ENCODE data around the gene MED27.

- TF ChIP-seq, protein P1, sequence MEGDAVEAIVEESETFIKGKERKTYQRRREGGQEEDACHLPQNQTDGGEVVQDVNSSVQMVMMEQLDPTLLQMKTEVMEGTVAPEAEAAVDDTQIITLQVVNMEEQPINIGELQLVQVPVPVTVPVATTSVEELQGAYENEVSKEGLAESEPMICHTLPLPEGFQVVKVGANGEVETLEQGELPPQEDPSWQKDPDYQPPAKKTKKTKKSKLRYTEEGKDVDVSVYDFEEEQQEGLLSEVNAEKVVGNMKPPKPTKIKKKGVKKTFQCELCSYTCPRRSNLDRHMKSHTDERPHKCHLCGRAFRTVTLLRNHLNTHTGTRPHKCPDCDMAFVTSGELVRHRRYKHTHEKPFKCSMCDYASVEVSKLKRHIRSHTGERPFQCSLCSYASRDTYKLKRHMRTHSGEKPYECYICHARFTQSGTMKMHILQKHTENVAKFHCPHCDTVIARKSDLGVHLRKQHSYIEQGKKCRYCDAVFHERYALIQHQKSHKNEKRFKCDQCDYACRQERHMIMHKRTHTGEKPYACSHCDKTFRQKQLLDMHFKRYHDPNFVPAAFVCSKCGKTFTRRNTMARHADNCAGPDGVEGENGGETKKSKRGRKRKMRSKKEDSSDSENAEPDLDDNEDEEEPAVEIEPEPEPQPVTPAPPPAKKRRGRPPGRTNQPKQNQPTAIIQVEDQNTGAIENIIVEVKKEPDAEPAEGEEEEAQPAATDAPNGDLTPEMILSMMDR (IDR thresholded peaks at IDR 0.05; ENCODE audit: control extremely low read depth in 1 of 3, insufficient read depth in 1 of 3, low read depth in 1 of 3, low read length in 3 of 3): no peak
- no peak for TF ChIP-seq POLR2A (IDR thresholded peaks at IDR 0.05; ENCODE audit: control extremely low read depth in 1 of 2, low read depth in 2 of 2, low read length in 2 of 2)
- TF ChIP-seq CHD2 (IDR thresholded peaks at IDR 0.05; ENCODE audit: low read length): no peak
- no peak for TF ChIP-seq POLR2AphosphoS5 (IDR thresholded peaks at IDR 0.05; ENCODE audit: low read depth, low read length)
Measured at GRCh38 chr9:131836021-131836420, 243.6 kb downstream of the MED27 start.
